ENCODE measurements around the gene PKIG.
A peak's percentile ranks its signal among the peaks of the same experiment; 100 is the strongest.

The PKIG gene

DNA sequence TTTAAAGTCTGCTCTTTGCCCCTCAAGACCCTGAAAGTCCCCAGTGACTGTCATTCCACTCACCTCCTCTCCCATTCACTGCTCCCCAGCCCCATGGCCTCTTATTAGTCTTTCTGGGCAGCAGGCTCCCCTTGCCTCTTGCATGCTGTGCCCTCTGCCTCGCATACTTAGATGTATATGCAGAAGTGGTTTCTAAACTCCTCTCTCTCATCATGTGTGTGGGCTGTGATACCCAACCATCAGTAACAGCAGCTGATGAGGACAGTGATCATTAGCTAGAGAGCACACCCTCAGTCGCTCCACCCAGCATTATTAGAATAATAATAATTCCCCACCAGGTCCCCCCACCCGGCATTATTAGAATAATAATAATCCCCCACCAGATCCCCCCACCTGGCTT lies 14.5 kb downstream of the PKIG start:
- DNase-seq (ENCODE audit: low spot score) = no peak

GRCh38 chr20:44597516-44597915 lies 15.1 kb downstream of the PKIG start:
- no peak for DNase-seq (ENCODE audit: low spot score)

- no peak for DNase-seq (ENCODE audit: low spot score)
Observed at GRCh38 chr20:44597930-44598329, 15.6 kb downstream of the PKIG start.

DNA sequence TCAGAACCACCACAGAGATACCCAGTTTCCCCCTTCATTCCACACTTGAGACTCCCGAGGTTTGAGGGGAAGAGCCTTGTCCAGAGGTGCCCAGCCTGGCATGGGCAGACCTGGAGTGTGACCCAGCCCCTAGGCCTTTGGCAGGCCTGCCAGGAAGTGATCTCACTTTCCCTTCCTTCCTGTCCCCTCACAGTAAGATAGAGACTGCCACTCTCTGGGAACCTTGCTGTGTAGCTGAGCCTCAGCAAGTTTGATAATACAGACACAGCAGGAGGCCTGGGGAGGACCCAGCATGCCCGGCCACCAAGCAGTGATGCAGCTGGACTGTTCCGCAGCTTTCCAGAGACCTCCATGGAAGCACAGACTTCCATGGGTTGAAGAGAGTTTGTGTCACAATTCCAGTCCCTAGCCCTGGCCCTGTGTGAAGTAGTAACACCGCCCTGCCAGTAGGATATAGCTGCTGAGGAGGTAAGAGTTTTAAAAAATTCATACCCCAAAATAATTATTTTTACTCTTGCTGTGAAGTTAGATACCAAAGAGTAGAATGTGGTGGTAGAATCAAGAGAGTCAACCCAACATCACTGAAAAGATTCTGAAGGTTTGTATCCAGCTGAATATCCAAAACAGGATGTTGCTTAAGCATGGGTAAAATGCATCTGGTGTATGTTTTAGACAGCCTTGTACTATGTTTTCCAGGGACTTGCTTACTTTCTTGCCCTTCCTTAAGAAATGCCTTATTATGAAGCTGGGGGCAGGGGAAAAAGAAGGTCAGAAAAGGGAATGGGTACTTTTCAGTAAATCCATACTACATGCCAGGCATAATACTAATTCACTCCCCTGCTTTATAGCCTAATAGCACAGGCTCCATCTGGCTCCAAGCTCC lies 16.3 kb downstream of the PKIG start:
- no peak for DNase-seq (ENCODE audit: low spot score)

DNA sequence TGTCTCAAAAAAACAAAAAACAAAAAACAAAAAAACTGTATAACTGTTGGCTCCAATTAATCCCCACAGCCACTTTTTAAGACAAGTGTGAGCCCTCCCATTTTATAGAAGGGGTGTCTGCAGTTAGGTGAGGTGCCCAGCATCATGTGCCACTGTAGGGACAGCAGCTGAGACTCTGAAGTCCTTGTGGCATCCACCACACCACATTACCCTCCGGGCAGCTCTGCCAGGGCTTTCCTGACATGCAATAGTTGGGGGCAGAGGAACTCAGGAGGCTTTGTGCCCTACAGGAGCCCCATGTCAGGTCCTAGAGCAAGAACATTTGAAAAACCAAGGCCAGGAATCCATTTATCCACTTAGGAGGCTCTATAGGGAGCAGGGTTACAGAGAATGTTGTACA lies 17.3 kb downstream of the PKIG start:
- no peak for DNase-seq (ENCODE audit: low spot score)

DNA sequence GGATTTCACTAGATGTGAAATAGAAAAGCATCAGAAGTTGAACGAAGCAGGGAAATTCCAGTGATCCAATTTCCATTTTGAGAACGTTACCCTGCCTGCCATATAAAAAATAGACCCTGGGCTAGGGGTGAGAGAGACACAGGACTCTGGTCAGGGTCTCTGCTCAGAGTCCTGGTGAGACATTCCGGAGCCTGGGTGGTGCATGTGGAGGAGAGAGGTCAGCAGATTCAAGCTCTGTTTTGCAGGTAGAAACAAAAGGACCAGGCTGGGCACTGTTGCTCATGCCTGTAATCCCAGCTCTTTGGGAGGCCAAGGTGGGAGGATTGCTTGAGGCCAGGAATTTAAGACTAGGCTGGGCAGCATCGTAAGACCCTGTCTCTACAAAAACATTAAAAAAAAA lies 17.9 kb downstream of the PKIG start:
- DNase-seq (ENCODE audit: low spot score) = no peak

DNA sequence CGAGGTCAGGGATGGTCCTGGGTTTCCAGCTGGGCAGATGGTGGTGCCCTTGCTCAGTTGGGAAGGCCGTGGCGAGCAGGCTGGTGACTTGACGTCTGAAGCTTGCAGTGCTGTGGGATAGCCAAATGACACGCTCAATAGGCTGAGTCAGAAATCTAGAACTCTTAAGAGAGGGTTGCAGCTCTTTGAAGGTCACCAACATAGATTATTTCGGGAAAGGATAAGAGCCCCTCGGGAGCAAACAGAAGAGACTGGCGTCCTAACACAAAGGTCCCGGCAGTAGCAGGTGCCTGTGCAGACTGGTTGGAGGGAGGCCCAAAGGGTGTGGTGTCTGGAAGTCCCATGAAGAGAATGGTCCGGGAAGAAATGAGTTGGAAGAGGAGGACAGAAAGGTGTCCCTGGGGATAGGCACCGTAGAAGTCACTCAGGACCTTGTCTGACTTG lies 18.4 kb downstream of the PKIG start:
- no peak for DNase-seq (ENCODE audit: low spot score)

DNA sequence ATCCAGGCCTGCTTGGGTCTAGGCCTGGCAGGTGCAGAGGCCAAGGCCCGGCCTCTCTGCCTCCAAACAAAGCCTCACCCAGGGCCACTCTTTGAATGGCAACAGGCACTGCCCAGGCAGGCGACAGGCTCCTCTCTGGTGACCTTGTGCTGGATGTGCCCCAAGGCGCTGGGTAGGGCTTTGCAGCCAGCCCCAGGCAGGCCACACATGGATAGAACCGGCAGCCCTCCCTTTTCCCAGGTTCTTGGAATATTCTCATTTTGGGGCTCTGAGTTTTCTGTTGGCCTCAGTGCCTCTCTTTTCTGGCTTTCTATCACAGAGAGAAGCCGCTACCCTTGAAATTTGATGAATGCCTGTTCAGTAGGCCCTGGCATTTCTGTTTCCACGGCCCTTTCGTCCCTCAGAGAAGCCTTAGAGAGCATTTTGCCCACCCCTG lies 18.9 kb downstream of the PKIG start:
- DNase-seq (ENCODE audit: low spot score) = no peak

DNA sequence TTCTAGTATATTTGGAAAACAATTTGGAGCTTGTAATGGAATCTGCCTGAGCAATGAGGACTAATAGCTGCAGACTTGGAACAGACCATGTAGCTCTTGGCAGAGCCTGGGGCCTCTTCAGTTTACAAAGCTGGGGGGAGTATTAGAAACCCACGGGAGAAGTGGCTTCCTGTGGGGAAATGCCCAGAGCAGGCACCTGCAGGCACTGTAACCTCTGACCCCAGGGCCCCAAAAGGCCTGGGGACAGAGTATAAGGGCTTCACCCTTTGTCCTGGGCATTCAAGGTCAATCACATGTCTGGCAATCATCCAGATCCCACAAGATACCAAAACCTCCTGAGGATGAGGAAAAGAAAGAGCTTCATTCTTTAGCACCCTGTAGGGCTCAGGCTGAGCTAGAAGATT lies 19.4 kb downstream of the PKIG start:
- DNase-seq (ENCODE audit: low spot score) = no peak

- DNase-seq (ENCODE audit: low spot score) = no peak
Observed at GRCh38 chr20:44603327-44603726, 20.9 kb downstream of the PKIG start.

DNA sequence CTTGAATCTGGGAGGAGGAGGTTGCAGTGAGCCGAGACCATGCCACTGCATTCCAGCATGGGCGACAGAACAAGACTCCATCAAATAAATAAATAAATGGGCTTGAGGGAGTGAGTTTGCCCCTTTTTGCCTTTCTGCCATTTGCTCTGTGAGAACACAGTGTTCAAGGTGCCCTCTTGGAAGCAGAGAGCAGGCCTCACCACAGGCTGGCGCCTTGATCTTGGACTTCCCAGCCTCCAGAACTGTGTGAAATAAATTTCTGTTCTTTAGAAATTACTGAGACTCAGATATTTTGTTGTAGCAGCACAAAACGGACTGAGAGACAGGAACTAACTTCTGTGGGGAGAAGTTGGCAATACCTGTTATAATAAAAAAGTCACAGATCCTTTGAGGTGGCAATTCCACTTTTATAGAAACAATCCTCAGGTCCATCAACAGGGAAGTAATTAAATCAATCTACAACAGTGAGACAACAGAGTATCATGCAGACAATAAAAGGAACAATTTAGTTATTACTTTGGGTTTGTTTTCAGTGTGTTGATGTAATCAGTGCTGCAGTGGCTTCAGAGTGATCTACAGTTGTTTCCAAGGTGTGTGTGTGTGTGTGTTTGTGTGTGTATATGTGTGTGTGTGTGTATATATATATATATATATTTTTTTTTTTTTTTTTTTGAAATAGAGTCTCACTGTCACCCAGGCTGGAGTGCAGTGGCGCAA lies 24.5 kb downstream of the PKIG start:
- no peak for DNase-seq (ENCODE audit: low spot score)

GRCh38 chr20:44609006-44609515 lies 26.7 kb downstream of the PKIG start:
- DNase-seq (ENCODE audit: low spot score) = no peak

GRCh38 chr20:44609516-44610312 lies 27.3 kb downstream of the PKIG start:
- peak; percentile 92 for DNase-seq (ENCODE audit: low spot score)

GRCh38 chr20:44610313-44610962 lies 28.1 kb downstream of the PKIG start:
- DNase-seq (ENCODE audit: low spot score) = peak; percentile 45

- no peak for DNase-seq (ENCODE audit: low spot score)
Observed at GRCh38 chr20:44613575-44613974, 31.2 kb downstream of the PKIG start.

GRCh38 chr20:44614525-44614924 lies 32.1 kb downstream of the PKIG start:
- no peak for DNase-seq (ENCODE audit: low spot score)

DNA sequence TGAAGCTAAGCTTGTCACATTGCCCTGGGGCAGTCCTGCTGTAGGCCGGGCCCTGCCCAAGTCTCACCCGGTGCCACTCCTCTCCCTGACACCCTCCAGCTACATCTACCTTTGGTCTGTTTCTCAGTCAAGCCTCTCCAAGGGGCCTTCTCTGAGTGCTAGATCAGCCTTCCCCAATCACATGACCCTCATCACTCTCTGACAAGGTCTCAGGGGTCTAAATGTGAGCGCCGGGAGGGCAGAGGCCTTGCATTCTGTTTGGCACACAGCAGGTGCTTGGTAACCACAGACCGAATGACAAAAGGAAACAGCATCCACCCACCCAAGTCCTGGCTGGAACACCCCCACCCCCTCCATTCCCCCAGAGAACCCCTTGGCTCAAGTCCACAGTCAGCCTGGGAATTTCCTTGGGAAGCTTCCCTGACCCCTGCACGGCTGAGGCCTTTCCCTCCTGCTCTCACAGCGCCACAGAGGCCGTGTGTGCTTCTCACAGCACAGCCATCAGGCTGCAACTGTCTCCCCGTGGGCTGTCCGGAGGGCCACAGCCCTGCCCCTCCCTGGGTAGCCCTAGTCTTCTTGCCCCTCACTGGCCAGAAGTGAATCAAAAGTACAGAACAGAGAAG lies 32.9 kb downstream of the PKIG start:
- DNase-seq (ENCODE audit: low spot score) = no peak

GRCh38 chr20:44615876-44616603 lies 33.7 kb downstream of the PKIG start:
- no peak for DNase-seq (ENCODE audit: low spot score)

DNA sequence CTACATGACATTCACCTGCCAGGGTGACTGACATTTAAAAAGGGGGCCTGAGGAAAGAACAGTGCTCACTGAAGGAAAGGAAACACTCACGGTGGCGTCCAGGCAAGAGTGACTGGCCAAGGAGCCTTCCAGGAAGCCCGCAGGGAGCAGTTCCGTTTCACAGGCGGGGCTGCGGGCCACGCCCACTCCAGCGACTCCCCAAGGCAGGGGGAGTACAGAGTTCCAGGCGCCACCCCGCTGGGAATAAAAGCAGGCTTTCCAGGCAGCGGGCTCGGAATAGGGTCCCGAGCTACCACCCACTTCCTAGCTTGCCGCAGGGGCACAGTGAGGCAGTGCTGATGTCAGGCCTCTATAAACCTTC lies 34.2 kb downstream of the PKIG start:
- no peak for DNase-seq (ENCODE audit: low spot score)

DNA sequence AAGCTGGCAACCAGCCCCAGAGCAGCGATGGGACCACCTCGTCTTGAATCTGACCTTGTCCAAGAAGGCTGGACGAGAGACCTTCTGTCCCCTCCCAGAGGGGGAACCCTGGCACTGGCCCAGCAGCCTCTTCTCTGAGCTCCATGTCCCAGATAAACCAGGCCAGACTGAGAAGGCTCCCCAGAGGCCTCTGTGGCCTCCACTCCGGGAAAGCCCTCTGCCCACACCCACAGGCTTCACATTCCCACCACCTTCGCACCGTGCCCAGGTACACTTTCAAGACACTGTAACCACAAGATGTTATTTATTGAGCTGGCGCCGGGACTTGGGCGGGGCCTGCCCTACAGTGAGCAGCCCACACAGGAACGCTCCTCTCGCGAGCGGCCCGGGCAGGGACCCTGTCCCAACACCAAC lies 35.9 kb downstream of the PKIG start:
- no peak for DNase-seq (ENCODE audit: low spot score)

DNA sequence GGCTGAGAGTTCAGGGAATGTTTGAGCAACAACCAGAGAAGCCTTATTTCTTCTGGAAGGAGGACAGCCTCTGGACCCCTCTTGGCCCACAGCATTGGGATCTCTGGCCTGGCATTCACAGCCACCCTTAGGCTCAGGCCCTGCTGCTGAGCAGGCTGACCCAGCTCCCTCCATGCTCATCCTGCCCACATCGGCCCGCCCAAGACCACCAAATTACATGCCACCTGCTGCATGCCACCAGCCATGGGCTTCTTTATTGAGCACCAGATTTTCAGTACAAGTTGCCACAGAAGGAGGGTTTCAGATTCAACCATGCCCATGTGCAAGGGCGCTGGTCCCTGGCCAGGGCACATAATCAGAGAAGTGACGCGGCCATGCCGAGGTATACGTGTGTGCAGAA lies 36.9 kb downstream of the PKIG start:
- no peak for DNase-seq (ENCODE audit: low spot score)

Data from hematopoietic multipotent progenitor cell treated with erythropoietin and hydrocortisone succinate and interleukin-3 and kit ligand, for 17 days (in vitro differentiated cells).